Osteocyte (in vitro differentiated cells): ENCODE results near the gene TP53BP1. TPM values are rescaled to one million over a fixed set of nuclear protein-coding genes. Genes with fewer than 3 reads are reported as not detected.
A peak's percentile ranks its signal among the peaks of the same experiment; 100 is the strongest.

Experiments
- DNase-seq: peaks from one replicate; pipeline ENCODE4 v3.0.0; 2021; ENCODE audit warnings: mixed read lengths; ENCODE audit not compliant: unreplicated experiment; ENCODE audit errors: extremely low spot score
- H3K27ac Mint-ChIP-seq: one replicate; pipeline ENCODE4 v1.8.0; 2021; ENCODE audit warnings: mild to moderate bottlenecking, mixed read lengths; ENCODE audit not compliant: unreplicated experiment
- H3K27me3 Mint-ChIP-seq: one replicate; pipeline ENCODE4 v1.8.0; 2021; ENCODE audit warnings: mixed read lengths; ENCODE audit not compliant: unreplicated experiment
- H3K36me3 Mint-ChIP-seq: one replicate; pipeline ENCODE4 v1.8.0; 2021; ENCODE audit warnings: mixed read lengths; ENCODE audit not compliant: unreplicated experiment
- H3K4me1 Mint-ChIP-seq: one replicate; pipeline ENCODE4 v1.8.0; 2021; ENCODE audit warnings: mixed read lengths; ENCODE audit not compliant: unreplicated experiment
- H3K4me3 Mint-ChIP-seq: one replicate; pipeline ENCODE4 v1.8.0; 2021; ENCODE audit warnings: mild to moderate bottlenecking, moderate library complexity, mixed read lengths; ENCODE audit not compliant: unreplicated experiment
- H3K9me3 Mint-ChIP-seq: one replicate; pipeline ENCODE4 v1.8.0; 2021; ENCODE audit warnings: mixed read lengths; ENCODE audit not compliant: unreplicated experiment
- total RNA-seq: library from RNA; stranded (reverse); gene quantifications from 2 replicates; pipeline ENCODE4 v1.2.1, GENCODE V29; 2021
- TF ChIP-seq, protein P1 (sequence below): fragments of 200-600 bp; sonication (generic); IDR thresholded peaks from 2 replicates; pipeline ENCODE4 v1.5.0; 2021; ENCODE audit warnings: antibody characterized with exemption, mild to moderate bottlenecking, moderate library complexity

TP53BP1 gene
- total RNA-seq, 1 donor from 2014 or later: 61.2 TPM

DNA sequence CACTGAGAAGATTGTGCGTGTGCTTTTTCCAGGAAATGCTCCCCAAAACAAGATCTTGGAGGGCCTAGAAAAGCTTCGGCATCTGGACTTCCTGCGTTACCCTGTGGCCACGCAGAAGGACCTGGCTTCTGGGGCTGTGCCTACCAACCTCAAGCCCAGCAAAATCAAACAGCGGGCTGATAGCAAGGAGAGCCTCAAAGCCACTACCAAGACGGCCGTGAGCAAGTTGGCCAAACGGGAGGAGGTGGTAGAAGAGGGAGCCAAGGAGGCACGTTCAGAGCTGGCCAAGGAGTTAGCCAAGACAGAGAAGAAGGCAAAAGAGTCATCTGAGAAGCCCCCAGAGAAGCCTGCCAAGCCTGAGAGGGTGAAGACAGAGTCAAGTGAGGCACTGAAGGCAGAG, 29.3 kb upstream of the TP53BP1 start:
- Mint-ChIP-seq H3K9me3 (peaks cover 6% of the 10 kb centered on the region), H3K27me3 (no peaks in the 10 kb centered on the region), H3K36me3 (peaks cover 48% of the 10 kb centered on the region), H3K4me3 (no peak overlapping the region), H3K27ac (no peak overlapping the region), H3K4me1 (peaks cover 21% of the 10 kb centered on the region)
- TF ChIP-seq, protein P1, sequence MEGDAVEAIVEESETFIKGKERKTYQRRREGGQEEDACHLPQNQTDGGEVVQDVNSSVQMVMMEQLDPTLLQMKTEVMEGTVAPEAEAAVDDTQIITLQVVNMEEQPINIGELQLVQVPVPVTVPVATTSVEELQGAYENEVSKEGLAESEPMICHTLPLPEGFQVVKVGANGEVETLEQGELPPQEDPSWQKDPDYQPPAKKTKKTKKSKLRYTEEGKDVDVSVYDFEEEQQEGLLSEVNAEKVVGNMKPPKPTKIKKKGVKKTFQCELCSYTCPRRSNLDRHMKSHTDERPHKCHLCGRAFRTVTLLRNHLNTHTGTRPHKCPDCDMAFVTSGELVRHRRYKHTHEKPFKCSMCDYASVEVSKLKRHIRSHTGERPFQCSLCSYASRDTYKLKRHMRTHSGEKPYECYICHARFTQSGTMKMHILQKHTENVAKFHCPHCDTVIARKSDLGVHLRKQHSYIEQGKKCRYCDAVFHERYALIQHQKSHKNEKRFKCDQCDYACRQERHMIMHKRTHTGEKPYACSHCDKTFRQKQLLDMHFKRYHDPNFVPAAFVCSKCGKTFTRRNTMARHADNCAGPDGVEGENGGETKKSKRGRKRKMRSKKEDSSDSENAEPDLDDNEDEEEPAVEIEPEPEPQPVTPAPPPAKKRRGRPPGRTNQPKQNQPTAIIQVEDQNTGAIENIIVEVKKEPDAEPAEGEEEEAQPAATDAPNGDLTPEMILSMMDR: no peak
- peak; percentile 25 for DNase-seq

DNA sequence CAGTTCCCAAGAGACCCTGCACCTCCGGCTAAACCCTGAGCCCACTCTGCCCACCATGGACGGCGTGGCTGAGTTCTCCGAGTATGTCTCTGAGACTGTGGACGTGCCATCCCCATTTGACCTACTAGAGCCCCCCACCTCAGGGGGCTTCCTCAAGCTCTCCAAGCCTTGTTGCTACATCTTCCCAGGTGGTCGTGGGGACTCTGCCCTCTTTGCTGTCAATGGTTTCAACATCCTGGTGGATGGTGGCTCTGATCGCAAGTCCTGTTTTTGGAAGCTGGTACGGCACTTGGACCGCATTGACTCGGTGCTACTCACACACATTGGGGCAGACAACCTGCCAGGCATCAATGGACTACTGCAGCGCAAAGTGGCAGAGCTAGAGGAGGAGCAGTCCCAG, 28.5 kb upstream of the TP53BP1 start:
- Mint-ChIP-seq H3K4me1 (peaks cover 30% of the 10 kb centered on the region), H3K4me3 (no peak overlapping the region), H3K27me3 (no peaks in the 10 kb centered on the region), H3K36me3 (peaks cover 48% of the 10 kb centered on the region), H3K27ac (no peak overlapping the region), H3K9me3 (peaks cover 6% of the 10 kb centered on the region)
- peak; percentile 73 for DNase-seq
- TF ChIP-seq, protein P1: no peak

DNA sequence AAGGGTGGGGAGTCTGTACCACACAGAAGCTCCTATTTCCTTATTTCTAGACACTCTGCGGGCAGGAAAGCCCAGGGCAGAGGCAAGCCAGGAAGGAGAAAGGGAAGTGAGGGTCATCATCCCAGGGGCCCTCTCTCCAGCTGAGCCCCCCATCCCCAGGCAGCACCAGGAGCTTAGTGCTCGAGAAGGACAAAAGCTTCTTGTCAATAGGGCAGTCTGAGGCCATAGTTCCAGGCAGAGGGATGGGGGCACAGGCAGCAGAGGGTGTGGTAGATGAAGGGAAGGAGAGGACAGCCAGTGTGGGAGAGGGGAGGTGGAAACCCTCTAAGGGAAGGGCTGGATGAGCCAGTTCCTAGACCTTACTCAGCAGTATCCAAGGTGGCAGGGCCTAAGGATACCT, 27.2 kb upstream of the TP53BP1 start:
- H3K4me3 Mint-ChIP-seq: no peak overlapping the region
- H3K4me1 Mint-ChIP-seq: peaks cover 41% of the 10 kb centered on the region
- H3K36me3 Mint-ChIP-seq: peaks cover 43% of the 10 kb centered on the region
- peak; percentile 60 for DNase-seq
- TF ChIP-seq, protein P1: no peak
- no peak overlapping the region for H3K27ac Mint-ChIP-seq
- no peaks in the 10 kb centered on the region for H3K27me3 Mint-ChIP-seq
- peaks cover 6% of the 10 kb centered on the region for H3K9me3 Mint-ChIP-seq

DNA sequence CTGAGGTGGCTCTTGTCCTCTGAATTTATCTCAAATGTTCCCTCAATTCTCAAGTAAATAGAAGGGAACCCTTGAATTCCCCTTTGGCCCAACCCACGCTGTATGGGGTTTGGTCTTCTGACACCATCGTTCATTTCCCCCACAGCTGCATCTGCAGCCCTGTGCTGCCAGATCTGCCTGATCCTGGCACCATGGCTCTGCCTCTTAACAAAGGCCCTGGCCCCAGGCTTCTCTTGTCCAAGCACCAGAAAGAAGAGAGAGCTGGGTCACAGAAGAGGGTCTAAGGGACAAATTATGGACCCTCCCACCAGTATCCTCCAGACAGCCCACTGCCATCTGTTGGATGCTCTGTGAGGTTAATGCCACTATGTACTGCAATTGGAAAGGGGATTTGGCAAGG, 26.2 kb upstream of the TP53BP1 start:
- Mint-ChIP-seq H3K27me3 (no peaks in the 10 kb centered on the region), H3K4me3 (peak overlapping the region; percentile 92), H3K4me1 (peaks cover 46% of the 10 kb centered on the region), H3K9me3 (peaks cover 6% of the 10 kb centered on the region), H3K27ac (peak overlapping the region; percentile 31), H3K36me3 (peaks cover 40% of the 10 kb centered on the region)
- TF ChIP-seq, protein P1: no peak
- peak; percentile 62 for DNase-seq

DNA sequence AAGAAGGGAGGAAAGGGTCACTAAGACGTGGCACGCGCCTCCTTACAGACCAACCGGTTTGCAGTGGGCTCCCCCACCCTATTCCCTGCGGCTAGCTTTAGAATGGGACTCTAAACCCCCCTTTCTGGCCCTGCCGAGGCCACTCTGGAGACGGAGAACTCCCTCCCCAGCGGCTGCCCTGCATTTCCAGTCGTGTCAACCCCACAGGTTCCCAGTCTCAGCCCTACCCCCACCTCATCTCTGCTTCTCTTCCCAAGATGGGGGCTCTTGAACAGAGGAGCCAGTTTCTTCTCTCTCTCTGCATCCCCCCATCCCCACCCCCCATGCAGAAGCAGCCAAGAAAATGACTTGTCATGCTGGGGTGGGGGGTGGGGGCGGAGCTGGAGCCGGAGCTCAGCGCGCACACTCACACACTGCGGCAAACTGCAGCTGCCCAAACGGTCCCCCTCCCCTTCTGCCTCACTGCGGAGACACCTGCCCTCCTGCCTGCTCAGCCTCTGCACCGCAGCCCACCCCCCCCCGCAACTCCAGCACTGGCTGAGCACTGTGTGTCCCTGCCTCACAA, 25.3 kb upstream of the TP53BP1 start:
- TF ChIP-seq, protein P1: no peak
- Mint-ChIP-seq H3K4me3 (peak overlapping the region; percentile 92), H3K27ac (peak overlapping the region; percentile 94), H3K4me1 (peaks cover 53% of the 10 kb centered on the region), H3K36me3 (peaks cover 31% of the 10 kb centered on the region), H3K9me3 (peaks cover 4% of the 10 kb centered on the region), H3K27me3 (no peaks in the 10 kb centered on the region)
- no peak for DNase-seq
